GM10266 (cell line): ENCODE results near the gene FBXL13.
"Not testable (repeated sequence)": the region's sequence is repeated elsewhere in the genome, so short reads cannot be mapped to it uniquely, and the experiment has no call there.

Experiments
- DNase-seq: peaks from one replicate; pipeline ENCODE4 v3.0.0; 2012; ENCODE audit errors: extremely low spot score
- CTCF ChIP-seq: IDR thresholded peaks from 2 replicates; pipeline ENCODE4 v1.5.1; 2012; ENCODE audit warnings: mild to moderate bottlenecking, low read depth; ENCODE audit not compliant: control insufficient read depth, insufficient read depth; ENCODE audit errors: missing control alignments

FBXL13 gene

DNA sequence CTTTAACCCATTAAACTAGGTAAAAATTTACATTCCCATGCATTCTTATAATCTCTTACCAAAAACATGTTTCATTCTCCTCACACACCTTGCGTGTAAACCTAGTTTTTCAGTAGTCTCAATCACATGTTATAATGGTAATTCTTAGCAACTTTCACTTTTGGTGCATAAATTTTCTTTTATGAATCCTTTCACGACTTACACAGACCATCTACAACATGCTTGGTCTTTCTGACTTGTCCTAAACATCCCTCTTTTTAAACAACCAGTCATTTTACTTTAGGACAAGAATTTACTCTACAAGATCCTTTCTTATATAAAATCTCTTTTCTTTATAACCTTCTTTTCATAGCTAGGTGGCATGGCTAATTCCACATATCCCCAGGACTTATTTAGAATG, 25.8 kb downstream of the FBXL13 start:
- no peak for DNase-seq
- no peak for TF ChIP-seq CTCF

DNA sequence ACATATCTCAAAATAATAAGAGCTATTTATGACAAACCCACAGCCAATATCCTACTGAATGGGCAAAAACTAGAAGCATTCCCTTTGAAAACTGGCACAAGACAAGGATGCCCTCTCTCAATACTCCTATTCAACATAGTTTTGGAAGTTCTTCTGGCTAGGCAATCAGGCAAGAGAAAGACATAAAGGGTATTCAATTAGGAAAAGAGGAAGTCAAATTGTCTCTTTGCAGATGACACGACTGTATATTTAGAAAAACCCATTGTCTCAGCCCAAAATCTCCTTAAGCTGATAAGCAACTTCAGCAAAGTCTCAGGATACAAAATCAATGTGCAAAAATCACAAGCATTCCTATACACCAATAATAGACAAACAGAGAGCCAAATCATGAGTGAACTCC, 32.8 kb downstream of the FBXL13 start:
- not testable (repeated sequence) for DNase-seq

GRCh38 chr7:103037823-103038739, 36.5 kb downstream of the FBXL13 start:
- DNase-seq: not testable (repeated sequence)

DNA sequence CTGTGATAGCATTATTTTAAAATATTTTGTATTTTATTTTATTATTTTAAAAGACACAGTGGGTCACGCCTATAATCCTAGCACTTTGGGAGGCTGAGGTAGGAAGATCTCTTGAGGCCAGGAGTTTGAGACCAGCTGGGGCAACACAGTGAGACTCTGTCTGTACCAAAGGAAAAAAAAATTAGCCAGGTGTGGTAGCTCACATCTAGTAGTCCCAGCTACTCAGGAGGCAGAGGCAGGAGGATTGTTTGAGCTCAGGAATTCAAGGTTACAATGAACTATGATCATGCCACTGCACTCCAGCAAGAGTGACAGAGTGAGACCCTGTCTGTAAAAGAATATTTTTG, 37.1 kb downstream of the FBXL13 start:
- no peak for TF ChIP-seq CTCF
- no peak for DNase-seq

DNA sequence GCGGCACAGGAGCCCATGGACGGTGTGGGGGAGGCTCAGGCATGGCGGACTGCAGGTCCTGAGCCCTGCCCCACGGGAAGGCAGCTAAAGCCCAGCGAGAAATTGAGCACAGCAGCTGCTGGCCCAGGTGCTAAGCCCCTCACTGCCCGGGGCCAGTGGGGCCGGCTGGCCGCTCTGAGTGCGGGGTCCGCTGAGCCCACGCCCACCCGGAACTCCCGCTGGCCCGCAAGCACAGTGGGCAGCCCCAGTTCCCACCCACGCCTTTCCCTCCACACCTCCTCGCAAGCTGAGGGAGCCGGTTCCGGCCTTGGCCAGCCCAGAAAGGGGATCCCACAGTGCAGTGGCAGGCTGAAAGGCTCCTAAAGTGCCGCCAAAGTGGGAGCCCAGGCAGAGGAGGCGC, 40.3 kb downstream of the FBXL13 start:
- DNase-seq: not testable (repeated sequence)

GRCh38 chr7:103031781-103032180, 42.8 kb downstream of the FBXL13 start:
- no peak for DNase-seq
- TF ChIP-seq CTCF: no peak

DNA sequence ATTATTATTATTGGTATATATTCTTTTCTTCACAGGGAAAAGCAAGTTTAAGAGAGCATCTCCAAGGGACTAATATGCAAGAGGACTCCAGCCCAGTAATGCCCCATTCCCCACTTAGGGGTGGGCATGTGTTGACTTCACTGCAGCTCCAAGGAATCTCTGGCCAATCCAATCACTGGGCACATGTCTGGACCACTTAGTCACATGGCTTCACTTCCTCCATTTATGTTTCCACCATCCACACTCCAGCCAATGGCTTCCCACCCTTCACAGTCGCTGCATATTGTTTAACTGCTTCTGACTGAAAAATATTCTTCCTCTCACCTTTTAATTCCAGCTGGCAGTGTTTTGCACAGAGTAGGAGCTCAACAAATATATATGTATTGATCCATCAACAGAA, 43.6 kb downstream of the FBXL13 start:
- DNase-seq: no peak

DNA sequence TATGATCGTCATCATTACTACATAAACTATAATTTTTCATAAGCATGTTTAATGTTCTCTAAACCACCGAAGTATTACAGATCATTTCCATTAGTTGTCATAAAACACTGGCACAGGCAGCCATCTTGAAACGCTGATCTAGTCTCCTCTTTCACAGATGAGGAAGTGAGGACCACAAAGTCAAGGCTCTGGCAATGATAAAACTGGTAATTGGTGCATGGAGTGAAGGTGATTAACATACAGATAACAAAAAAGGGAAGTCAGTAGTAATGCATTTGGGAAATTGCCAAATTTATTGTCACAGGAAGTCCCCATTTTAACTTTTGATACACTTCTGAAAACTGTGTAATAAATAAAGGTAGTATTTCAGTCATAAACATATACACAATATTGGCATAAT, 49.3 kb downstream of the FBXL13 start:
- no peak for DNase-seq
- TF ChIP-seq CTCF: no peak

More for the DNA sequence above, 43.6 kb downstream of the FBXL13 start:
- no peak for TF ChIP-seq CTCF

GRCh38 chr7:103023578-103023977, 51.0 kb downstream of the FBXL13 start:
- DNase-seq: not testable (repeated sequence)

DNA sequence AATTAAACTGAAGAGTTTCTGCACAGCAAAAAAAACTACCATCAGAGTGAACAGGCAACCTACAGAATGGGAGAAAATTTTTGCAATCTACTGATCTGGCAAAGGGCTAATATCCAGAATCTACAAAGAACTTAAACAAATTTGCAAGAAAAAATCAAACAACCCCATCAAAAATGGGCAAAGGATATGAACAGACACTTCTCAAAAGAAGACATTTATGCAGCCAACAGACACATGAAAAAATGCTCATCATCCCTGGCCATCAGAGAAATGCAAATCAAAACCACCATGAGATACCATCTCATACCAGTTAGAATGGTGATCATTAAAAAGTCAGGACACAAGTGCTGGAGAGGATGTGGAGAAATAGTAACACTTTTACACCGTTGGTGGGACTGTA, 53.1 kb downstream of the FBXL13 start:
- not testable (repeated sequence) for DNase-seq

GRCh38 chr7:103020876-103021275, 53.7 kb downstream of the FBXL13 start:
- not testable (repeated sequence) for DNase-seq

DNA sequence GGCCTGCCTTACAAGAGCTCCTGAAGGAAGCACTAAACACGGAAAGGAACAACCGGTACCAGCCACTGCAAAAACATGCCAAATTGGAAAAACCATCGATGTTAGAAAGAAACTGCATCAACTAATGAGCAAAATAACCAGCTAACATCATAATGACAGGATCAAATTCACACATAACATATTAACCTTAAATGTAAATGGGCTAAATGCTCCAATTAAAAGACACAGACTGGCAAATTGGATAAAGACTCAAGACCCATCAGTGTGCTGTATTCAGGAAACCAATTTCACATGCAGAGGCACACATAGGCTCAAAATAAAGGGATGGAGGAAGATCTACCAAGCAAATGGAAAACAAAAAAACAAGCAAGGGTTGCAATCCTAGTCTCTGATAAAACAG, 56.3 kb downstream of the FBXL13 start:
- not testable (repeated sequence) for DNase-seq
